CD4-positive, alpha-beta T cell treated with Interleukin-17A for 4 hours (primary cell): ENCODE results near the gene PELI3.
A peak's percentile ranks its signal among the peaks of the same experiment; 100 is the strongest.
"Not testable (repeated sequence)": the region's sequence is repeated elsewhere in the genome, so short reads cannot be mapped to it uniquely, and the experiment has no call there.

ENCODE experiments used
- DNase-seq: peaks from one replicate; pipeline ENCODE4 v3.0.0-alpha.2; 2020; ENCODE audit warnings: mixed read lengths

The PELI3 gene

GRCh38 chr11:66448523-66448922 is 18.2 kb upstream of the PELI3 start:
- DNase-seq = no peak

DNA sequence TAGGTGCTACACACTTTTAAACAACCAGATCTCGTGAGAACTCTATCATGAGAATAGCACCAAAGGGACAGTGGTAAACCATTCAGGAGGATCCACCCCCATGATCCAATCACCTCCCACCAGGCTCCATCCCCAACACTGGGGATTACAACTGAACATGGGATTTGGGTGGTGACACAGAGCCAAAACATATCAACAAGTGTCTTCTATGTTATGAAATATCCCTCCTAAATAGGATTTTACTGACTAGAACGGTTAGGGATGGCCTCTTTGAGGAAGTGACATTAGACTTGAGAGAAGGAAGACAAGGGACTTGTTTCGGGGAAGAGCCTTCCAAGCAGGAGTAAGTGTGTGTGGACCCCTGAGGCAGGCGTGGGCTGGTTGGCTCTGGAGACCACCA is 16.1 kb upstream of the PELI3 start:
- DNase-seq = no peak

GRCh38 chr11:66451663-66452062 is 15.0 kb upstream of the PELI3 start:
- no peak for DNase-seq

DNA sequence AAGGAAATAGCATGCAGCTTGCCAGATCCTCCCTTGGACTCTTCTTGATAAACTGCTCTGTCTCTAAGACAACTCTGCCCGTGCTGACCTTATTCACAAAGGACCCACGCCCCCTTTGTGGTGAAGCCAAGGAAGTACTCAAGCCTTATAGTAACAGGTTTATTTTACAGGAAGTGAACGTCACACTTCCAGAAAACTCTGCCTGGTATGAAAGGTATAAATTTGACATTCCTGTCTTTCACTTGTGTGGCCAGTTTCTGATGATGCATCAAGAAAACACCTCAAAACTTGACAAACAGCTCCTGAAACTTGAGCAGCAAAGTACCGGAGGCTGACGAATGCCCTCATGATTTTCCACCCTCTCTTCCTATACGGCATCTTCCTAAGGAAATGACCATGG is 12.5 kb upstream of the PELI3 start:
- DNase-seq = no peak

GRCh38 chr11:66454828-66455227 is 11.9 kb upstream of the PELI3 start:
- DNase-seq = no peak

DNA sequence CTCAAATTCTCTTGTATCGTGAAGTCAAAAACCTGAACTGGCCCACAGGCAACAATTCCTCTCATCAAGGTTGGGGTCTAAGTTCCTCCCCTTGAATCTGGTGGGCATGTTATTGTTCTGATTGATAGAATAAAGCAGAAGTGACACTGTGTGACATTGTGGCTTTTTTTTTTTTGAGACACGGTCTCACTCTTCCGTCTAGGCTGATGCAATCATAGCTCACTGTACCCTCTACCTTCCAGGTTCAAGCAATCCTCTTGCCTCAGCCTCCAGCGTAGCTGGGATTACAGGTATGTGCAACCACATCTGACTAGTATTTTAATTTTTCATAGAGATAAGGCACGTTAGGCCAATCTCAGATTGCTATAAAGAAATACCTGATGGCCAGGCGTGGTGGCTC is 8.9 kb upstream of the PELI3 start:
- DNase-seq = no peak

DNA sequence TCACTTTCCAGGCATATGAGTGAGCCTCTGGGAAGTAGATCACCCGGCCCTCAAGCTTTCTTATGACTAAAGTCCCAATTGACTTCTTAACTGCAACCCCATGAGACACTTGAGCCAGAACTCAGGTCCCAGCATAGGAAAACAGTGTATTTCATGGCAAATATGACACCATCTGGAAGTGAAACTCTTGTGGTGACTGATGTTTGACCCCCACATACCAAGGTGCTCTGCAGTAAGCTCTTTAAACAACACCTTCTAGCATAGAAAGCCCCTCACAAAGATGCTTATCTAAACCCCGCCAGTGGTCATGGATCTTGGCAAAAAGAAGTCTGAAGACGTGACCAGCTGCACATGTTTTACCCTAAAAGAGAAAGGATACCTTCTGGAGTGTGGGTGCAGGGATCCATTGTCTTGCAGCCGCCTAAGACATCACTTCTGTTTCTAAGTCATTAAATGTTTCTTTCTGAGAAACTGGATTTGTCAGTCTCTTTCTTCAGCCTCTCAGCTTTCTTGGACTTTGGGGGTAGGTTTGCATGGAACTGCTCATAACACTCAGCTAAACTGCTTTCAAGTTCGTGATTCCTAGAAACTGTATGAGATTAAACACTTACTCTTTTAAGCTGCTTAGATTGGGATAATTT is 7.4 kb upstream of the PELI3 start:
- no peak for DNase-seq

- DNase-seq = no peak
These were observed 4.7 kb upstream of the PELI3 start for GRCh38 chr11:66462010-66462409.

- no peak for DNase-seq
These were observed 3.8 kb upstream of the PELI3 start for GRCh38 chr11:66462911-66463310.

DNA sequence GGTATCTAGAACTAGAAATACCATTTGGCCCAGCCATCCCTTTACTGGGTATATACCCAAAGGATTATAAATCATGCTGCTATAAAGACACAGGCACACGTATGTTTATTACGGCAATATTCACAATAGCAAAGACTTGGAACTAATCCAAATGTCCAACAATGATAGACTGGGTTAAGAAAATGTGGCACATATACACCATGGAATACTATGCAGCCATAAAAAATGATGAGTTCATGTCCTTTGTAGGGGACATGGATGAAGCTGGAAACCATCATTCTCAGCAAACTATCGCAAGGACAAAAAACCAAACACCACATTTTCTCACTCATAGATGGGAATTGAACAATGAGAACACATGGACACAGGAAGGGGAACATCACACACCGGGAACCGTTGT is 2.6 kb upstream of the PELI3 start:
- not testable (repeated sequence) for DNase-seq

GRCh38 chr11:66464916-66465315 is 1.8 kb upstream of the PELI3 start:
- no peak for DNase-seq

- no peak for DNase-seq
These were observed 1.1 kb upstream of the PELI3 start for GRCh38 chr11:66465373-66466224.

DNA sequence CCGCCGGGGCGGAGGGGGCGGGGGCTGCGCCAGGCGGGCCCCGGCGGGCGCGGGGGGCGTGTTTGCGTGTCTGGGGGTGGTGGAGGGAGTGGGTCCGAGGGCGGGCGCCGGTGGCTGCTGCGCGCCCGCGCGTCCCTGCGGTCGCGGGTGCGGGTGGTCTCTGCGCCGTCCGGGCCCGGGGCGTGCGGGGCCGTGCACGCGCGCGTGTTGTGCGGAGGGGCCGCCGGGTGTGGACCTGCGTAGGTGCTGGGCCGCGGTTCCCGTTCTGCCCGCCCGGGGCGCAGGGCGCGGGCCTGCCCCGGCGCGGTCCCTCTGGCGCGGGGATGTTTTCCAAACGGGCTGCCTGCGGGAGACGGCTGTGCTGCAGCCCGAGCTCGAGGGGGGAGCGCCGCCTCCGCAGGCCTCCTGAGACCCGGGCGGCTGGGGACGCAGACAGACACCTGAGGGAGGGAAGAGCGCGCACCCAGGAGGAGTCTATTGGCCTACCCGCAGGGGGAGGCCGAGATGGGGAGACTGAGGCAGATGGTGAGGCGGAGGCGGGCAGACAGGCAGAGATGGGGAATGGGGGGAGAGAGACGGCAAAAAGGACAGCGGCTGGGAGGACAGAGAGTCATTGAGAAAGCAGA is 442 bp downstream of the PELI3 start:
- no peak for DNase-seq

- DNase-seq = peak; percentile 40
These were observed 1.1 kb downstream of the PELI3 start for GRCh38 chr11:66467756-66468155.

DNA sequence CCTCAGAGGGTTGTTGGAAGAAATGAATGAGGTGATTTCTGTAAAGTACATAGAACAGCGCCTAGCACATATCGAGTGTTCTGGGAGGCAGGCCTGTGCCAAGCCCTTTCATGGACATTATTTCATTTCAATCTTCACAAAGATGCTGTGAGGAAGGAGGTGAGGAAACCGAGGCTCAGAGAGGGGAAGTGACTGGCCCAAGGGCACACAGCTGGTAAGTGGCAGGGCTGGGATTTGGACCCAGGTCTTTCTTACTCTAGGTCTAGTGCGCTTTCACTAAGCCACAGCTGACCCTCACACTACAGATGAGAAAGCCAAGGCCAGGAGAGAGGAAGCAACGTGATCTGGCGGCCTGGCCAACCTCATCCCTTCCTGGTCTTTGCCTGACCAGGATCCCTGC is 2.0 kb downstream of the PELI3 start:
- no peak for DNase-seq

GRCh38 chr11:66469441-66469840 is 2.7 kb downstream of the PELI3 start:
- DNase-seq = no peak

DNA sequence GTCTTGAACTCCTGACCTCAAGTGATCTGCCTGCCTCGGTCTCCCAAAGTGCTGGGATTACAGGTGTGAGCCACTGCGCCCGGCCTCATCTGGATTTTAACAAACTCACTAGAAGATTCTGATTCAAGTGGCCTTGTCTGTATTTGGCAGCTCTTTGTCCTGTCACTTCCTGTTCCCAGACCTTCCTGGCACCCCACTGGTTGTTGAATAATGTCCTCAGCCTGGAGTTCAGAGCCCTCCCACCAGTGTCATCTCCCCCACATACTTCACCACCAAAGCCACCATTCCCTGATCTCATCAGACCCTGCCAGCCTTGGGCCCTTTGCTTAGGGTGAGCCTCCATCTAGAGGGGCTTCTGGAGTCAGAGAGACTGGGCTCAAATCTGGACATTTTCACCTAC is 3.3 kb downstream of the PELI3 start:
- DNase-seq = no peak

DNA sequence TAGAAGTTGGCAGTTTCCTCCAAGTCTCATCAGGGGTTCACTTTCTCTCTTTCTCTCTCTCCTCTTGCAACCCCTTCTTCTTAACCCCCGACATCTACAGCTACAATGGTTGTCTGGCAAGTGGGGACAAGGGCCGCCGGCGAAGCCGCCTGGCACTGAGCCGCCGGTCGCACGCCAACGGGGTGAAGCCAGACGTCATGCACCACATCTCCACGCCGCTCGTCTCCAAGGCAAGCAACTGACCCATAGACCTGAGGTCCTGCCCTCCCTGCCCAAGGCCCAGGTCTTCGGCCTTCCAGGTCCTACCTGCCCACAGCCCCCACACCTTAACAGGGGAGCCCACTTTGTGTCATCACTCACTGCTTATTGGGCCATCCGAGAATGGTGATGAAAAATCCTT is 4.4 kb downstream of the PELI3 start:
- no peak for DNase-seq

DNA sequence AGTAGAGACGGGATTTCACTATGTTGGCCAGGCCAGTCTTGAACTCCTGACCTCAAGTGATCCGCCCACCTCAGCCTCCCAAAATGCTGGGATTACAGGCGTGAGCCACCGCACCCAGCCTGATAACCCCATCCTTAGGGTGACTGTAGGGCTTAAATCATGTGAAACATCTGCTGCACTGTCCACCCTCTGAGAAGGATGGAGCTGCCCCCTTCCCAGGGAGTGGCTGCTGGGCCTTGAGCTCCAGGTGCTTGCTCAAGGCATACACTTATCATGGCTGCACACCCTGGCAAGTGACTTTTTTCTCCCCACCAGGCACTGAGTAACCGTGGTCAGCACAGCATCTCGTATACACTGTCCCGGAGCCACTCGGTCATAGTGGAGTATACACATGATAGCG is 5.3 kb downstream of the PELI3 start:
- no peak for DNase-seq

- no peak for DNase-seq
These were observed 6.5 kb downstream of the PELI3 start for GRCh38 chr11:66473167-66473566.

DNA sequence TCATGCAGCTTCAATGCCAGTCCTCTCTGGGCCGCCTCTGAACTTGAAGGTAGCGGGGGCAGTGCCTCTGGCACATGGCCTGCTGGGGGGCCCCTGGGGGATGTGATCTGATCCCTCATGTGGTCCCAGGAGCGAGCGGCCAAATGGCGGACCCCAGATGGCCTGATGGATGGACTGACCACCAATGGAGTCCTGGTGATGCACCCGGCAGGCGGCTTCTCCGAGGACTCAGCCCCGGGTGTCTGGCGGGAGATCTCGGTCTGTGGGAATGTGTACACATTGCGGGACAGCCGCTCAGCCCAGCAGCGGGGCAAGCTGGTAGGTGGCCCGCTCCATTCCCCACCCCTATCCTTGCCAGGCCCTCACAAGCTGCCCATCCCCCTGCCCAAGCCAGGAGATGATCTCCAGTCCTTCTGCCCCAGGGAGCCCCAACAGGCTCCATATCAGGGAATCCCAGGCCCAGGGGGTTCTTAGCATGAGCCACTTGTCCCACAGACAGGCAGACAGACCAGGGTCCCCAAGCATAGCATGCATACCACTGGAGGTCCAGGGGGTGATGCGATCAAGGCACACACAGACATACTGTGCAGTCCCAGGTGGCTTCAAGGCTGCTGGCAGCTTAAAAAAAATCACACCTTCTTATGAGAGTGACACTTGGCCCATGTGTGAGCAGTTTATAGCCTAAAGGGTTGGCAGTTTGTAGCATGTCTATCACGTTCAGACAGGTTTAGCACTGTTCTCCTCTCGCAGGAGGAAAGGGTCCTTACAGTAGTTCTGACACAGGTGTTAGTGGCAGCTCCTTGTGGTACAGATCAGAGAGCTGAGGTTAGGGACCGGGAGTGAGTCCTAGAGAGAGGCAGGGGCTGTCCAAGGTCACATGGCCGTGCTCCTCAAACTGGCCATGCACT is 7.2 kb downstream of the PELI3 start:
- no peak for DNase-seq

- no peak for DNase-seq
These were observed 8.9 kb downstream of the PELI3 start for GRCh38 chr11:66475349-66476172.
